ENCODE measurements around the gene CARM1. TPM values are rescaled to one million over a fixed set of nuclear protein-coding genes. Genes with fewer than 3 reads are reported as not detected.

The CARM1 gene
- total RNA-seq, 1 experiment from 2014 or later = 56.2 TPM

DNA sequence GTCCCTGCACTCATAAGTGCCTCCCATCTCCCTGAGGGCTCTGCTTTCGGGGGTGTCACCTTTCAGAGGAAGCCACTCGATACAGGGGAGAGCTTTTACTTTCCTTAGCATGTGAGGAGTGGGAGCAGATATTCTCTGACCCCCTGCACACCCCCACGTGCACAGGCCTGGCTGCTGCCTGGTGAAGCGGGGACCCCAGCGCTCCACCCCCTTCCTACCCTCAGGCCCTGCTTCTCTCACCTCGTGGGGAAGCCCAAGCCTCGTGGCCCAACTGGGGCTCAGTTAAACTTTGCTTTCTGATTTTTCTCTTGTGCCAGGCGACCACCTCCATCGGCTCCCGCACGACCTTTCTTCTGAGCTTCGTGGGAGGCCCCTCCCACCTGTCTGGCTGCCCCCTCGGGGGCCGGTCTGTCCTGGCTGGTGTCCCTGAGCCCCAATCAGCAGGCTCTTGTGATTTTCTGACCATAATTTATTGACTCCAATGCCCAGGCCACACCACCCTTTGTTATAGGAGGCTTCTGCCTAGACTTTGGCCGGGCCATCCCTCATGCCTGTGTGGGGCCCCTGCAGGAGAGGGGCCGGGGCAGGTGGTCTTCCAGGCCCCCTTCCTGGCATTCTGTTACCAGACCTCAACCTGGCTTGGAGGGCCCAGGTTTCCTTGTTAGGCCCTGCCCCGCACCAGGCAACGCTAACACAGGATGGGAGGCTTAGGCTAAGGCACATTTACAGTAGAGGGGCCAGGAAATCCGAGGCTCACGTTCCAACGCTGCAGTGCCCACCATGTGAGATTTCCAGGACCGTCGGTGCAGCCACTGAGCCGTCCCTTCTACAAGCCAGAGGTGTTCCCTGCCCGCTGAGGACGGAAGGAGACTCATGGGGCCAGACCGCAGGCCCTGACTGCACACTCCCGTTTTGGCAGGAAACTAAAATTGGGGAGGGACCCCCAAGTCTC lies 39.1 kb upstream of the CARM1 start:
- no peaks in the 10 kb centered on the region for H4K20me1 ChIP-seq (ENCODE audit: low read length)
- intact Hi-C loops (cut with micrococcal nuclease) = no loop called here
- H3K4me3 ChIP-seq (ENCODE audit: low read length) = no peak overlapping the region
- H2AFZ ChIP-seq (ENCODE audit: low read length) = no peak overlapping the region
- H3K79me2 ChIP-seq (ENCODE audit: low read length) = no peaks in the 10 kb centered on the region
- no peaks in the 10 kb centered on the region for H3K9me2 ChIP-seq (replicated peaks; ENCODE audit: low read length)
- no peak overlapping the region for H3K9ac ChIP-seq (ENCODE audit: low read length)
- peaks cover 21% of the 10 kb centered on the region; the same call in 1 of the 2 replicates for H3K36me3 ChIP-seq (ENCODE audit: low read depth, low read length)
- TF ChIP-seq EZH2phosphoT487 (IDR thresholded peaks at IDR 0.05; ENCODE audit: borderline replicate concordance, low read length) (no peak), CTCF (conservative IDR thresholded peaks at IDR 0.05; ENCODE audit: low read depth, low read length) (no peak), EZH2 (IDR thresholded peaks at IDR 0.05; ENCODE audit: low read length, unreplicated experiment) (no peak)
- no peaks in the 10 kb centered on the region for H3K27me3 ChIP-seq (ENCODE audit: low read length)
- BruUV-seq (replicated peaks) = no TSS peak
- H3K27ac ChIP-seq (ENCODE audit: low read length) = no peak overlapping the region
- no peaks in the 10 kb centered on the region for H3K9me3 ChIP-seq (ENCODE audit: low read length)
- peaks cover 4% of the 10 kb centered on the region for H3F3A ChIP-seq (ENCODE audit: low read length, unreplicated experiment)
- DNase-seq (no peak), ATAC-seq (no peak)
- no peak overlapping the region for H3K4me2 ChIP-seq (ENCODE audit: low read length)
- ChIA-PET POLR2A (ENCODE audit: unreplicated experiment) (no interaction called here), CTCF (no interaction called here)
- peaks cover 16% of the 10 kb centered on the region for H3K4me1 ChIP-seq (ENCODE audit: insufficient read depth, low read length)

DNA sequence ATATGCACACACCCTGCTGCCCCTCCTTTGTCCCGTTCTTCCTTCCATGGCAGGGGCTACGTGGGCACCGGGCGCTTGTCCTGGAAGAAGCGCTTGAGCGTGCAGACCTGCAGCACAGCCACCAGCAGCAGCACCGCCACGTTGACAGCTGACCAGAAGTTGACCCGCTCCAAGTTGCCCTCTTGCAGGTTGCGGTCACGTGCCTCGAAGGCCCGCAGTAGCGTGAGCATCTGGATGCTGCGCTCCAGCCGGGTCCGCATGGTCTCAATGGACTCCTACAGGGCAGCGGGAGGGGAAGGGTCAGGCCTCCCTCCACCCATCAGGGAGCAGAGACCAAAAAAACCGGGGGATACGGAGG lies 38.4 kb upstream of the CARM1 start:
- no TSS peak for BruUV-seq (replicated peaks)
- no peak overlapping the region for H3K4me2 ChIP-seq (ENCODE audit: low read length)
- no peak for TF ChIP-seq CTCF (conservative IDR thresholded peaks at IDR 0.05; ENCODE audit: low read depth, low read length)
- no peak for TF ChIP-seq EZH2 (IDR thresholded peaks at IDR 0.05; ENCODE audit: low read length, unreplicated experiment)
- TF ChIP-seq EZH2phosphoT487 (IDR thresholded peaks at IDR 0.05; ENCODE audit: borderline replicate concordance, low read length) = no peak
- H3K9me3 ChIP-seq (ENCODE audit: low read length) = no peaks in the 10 kb centered on the region
- CTCF ChIA-PET = no interaction called here
- DNase-seq (no peak), ATAC-seq (no peak)
- POLR2A ChIA-PET (ENCODE audit: unreplicated experiment) = no interaction called here
- H3K9me2 ChIP-seq (replicated peaks; ENCODE audit: low read length) = no peaks in the 10 kb centered on the region
- H3K36me3 ChIP-seq (ENCODE audit: low read depth, low read length) = peaks cover 21% of the 10 kb centered on the region; the same call in 1 of the 2 replicates
- no peaks in the 10 kb centered on the region for H3K79me2 ChIP-seq (ENCODE audit: low read length)
- H3K4me1 ChIP-seq (ENCODE audit: insufficient read depth, low read length) = peaks cover 16% of the 10 kb centered on the region
- no peak overlapping the region for H3K4me3 ChIP-seq (ENCODE audit: low read length)
- no peak overlapping the region for H2AFZ ChIP-seq (ENCODE audit: low read length)
- peaks cover 4% of the 10 kb centered on the region for H3F3A ChIP-seq (ENCODE audit: low read length, unreplicated experiment)
- intact Hi-C loops (cut with micrococcal nuclease) = no loop called here
- H4K20me1 ChIP-seq (ENCODE audit: low read length) = no peaks in the 10 kb centered on the region
- no peaks in the 10 kb centered on the region for H3K27me3 ChIP-seq (ENCODE audit: low read length)
- H3K27ac ChIP-seq (ENCODE audit: low read length) = no peak overlapping the region
- H3K9ac ChIP-seq (ENCODE audit: low read length) = no peak overlapping the region
